Measurements from ENCODE around the gene ADIPOR2.

GRCh38 chr12:1758376-1758775 is 67.5 kb downstream of the ADIPOR2 start:
- TF ChIP-seq POLR2AphosphoS5 (IDR thresholded peaks at IDR 0.05) (no peak), CTCF (IDR thresholded peaks at IDR 0.05) (no peak), POLR2A (IDR thresholded peaks at IDR 0.05) (no peak)

Measured in sigmoid colon (tissue), 4 donors.